Activated gamma-delta T cell treated with anti-CD3 and anti-CD28 coated beads, Interleukin-2, amount 50 U/mL, for 16 hours (primary cell): ENCODE results near the gene ZNF619.
"Not testable (repeated sequence)": the region's sequence is repeated elsewhere in the genome, so short reads cannot be mapped to it uniquely, and the experiment has no call there.

Experiments
- DNase-seq: peaks from one replicate; pipeline ENCODE4 v3.0.0-alpha.2; 2020; ENCODE audit warnings: low read depth

The ZNF619 gene

GRCh38 chr3:40476478-40477470 lies at the start of gene ZNF619:
Gene ZNF619, plus strand, starts transcription at chr3:40477122. Its CDS starts 858 bp downstream, at chr3:40477980.
- peak; percentile 19 for DNase-seq

DNA sequence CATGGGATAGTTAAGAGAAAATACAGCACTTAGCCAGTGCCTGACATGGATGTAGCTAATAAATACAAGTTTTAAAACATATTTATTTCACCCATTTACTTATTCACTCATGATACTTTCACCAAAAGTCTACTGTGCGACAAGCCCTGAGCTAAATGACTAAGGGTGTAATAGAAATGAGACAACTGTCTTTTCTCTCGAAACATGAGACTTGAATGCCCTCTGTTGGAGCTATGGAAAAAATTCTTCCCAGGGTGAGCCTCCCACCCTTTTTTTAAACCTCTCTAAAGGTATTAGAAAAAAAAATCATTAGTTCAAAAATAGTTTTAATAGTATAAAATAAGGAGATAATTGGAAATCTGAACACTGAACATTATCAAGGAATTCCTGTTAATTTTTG lies 44.1 kb upstream of the ZNF619 start:
- DNase-seq, result no peak

DNA sequence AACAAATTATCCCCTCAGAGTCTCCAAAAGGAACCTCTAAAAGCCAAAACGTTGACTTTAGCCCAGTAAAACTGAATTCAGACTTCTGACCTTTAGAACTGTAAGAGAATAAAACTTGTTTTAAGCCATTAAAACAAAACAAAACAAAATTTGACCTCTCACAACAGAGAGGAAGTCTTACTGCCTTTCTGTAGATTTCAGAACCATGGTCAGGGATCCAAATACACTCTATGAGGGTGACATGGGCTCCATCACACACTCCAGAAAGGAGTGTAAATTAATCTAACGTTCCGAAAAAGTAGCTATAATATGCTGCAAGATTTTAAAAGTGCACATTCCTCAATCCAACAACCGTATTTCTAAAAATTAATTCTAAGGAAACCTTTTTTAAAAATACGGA lies 39.0 kb upstream of the ZNF619 start:
- DNase-seq, result no peak

- no peak for DNase-seq
Measured at GRCh38 chr3:40445062-40445461, 31.9 kb upstream of the ZNF619 start.

DNA sequence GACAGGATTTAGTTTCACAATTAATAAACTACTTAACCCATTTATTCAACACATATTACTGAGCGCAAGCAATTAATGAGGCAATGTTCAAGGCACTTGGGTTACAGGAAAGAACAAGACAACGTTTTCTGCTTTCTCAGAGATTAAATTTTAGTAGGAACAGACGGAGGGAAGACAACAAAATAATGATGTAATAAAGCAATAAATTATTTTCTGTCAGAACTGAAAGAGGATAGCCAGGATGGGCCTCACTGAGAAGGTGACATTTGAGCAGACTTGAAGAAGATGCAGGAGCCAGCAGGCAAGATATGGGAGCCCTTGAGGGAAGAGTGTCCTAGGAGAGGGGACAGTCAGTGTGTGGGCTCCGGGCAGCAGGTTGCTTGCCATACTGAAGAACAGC lies 31.0 kb upstream of the ZNF619 start:
- no peak for DNase-seq

DNA sequence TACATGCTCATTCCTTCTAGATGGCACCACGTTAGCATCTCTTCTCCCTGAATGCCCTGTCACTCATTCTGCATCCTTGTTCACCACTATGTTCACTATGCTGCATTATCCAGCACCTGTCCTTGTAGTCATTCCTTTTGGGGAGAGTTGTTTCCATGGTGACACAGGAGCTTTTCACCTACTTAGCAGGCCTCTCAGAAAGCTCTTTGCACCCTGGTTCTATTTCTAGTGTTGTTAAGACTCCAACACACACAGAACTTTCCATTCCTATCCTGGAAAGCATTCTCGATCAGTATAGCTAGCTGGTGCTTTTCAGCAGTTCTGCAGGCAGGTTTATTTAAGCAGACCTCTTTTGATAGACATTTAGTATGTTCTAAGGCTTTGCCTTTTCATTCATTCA lies 26.5 kb upstream of the ZNF619 start:
- no peak for DNase-seq

DNA sequence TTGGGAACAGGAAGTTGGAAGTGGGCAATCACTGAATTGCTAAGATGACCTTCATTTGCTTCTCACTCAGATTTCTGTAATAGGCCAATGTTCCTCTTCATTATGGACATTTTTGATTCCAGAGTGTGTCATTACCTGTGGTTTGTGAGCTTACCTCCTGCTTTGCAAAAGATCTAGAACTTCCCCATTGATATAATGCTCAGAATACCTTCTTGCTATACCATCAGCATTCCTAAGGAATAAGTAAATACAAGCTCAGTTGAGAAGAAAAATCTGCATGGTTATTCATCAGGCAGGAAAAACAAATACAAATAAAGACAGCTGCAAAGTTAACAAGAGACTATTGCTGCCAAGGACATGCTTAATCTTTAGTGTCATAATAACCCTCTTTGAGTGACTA lies 25.4 kb upstream of the ZNF619 start:
- DNase-seq, result no peak

DNA sequence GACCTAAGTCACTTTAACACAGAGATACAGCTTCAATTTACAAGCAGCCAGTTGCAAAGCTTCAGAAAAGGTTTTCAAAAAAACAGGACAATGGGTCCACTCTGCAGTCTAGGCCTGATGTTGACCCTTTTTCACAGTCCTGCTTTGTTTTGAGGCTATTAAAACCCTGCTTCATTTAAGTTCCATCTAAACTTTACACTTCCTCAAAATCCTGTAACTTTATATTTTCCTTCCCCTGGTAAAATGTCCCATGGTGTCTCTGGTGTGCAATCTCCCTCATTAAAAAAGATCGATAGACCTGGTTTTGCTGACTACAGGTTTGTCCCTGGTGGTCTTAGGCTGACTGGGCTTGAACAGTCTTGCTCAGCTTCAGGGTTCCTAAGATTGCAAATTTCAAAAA lies 24.9 kb upstream of the ZNF619 start:
- no peak for DNase-seq

DNA sequence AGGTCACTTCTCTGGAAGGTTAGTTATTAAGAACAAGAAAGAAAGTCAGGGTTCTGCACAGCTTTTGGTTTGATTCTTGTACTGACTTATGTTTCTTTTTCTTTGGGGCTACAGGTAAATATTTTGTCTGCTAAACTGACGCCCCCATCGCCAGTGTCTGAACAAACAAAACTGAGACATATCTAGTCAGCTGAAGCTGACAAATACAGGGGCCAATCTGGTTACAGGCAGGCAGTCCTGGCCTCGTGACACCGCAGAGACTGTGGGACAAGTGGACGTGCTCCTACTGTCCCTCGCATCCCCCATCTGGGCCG lies 24.4 kb upstream of the ZNF619 start:
- no peak for DNase-seq

DNA sequence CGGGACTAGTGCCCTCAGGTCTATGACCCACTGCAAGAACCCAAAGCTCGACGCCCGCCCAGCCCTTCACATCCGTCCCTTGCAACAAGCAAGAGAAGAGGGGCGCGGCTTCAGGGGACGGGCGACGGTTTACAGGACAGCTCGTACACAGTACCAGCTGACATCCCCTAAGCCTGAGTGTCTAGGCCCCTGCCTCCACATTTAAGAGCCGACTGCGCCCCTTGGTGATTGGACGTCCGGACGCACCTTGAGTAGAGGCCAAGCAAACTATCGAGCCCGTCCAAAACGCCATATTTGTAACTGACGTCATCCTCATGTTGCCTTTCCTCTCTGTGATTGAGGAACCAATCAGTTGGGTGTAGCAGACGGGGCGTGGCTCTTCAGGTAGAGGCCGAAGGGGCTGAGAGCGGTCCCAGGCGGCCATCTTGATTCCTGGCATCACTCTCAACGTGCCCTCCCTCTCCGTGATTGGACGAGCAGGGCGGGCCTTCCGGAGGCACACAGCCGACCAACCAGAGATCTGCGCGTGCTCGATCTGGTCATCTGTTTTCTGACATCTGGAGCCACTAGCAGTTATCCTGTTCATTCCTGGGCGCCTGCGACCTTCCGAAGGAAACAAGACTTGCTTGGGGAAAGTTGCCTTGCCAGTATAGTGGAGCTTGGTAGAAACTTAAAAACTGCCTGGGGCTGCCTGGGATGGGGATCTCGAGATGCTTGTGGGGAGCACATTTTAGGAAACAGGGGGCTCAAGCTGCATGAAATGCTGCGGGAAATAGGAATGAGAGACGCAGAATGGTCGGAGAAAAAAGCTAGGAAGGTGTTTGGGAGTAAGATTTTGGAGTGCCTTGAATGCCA lies 23.8 kb upstream of the ZNF619 start:
- peak; percentile 94 for DNase-seq

DNA sequence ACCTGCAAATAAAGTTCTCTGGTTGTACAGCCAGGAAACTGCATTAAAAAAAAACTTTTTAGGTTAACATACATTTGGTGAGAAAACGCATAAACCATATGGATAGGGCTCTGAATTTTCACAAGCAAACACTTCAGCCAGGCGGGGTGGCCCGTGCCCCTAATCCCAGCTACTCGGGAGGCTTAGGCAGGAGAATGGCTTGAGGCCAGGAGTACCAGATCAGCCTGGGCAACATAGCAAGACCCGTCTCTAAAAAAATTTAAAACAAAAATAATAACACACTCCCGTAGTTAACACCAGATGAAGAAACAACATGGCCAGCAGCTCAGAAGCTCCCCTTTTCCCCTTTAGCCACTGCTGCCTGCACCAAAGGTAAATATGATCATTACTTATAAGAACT lies 23.0 kb upstream of the ZNF619 start:
- no peak for DNase-seq

DNA sequence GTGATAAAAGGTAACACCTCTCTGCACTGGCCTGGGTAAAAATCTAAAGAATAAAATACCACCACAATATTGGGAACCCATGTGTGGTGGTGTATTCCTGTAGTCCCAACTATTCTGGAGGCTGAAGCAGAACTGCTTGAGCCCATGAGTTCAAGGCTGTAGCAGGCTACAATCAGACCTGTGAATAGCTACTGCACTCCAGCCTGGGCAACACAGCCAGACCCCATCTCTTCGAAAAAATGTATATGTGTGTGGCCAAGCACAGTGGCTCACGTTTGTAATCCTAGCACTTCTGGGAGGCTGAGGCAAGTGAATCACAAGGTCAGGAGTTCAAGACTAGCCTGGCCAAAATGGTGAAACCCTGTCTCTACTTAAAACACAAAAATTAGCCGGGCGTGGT lies 21.6 kb upstream of the ZNF619 start:
- no peak for DNase-seq

DNA sequence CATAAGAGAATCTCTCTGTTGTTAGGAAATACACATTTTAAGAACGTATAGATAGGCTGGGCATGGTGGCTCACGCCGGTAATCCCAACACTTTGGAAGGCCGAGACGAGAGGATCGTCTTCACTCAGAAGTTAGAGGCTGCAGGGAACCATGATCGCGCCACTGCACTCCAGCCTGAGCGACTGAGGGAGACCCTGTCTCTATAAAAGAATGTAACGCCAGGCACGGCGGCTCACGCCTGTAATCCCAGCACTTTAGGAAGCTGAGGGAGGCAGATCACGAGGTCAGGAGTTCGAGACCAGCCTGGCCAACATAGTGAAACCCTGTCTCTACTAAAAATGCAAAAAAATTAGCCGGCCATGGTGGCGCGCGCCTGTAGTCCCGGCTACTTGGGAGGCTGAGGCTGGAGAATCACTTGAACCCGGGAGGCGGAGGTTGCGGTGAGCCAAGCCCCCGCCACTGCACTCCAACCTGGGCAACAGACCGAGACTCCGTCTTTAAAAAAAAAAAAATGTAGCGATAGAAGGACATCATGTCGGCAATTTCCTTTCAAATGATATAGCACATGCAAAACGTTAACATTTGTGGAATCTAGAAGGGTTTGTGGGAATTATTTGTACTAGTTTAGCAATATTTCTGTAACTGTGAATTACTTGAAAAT lies 20.5 kb upstream of the ZNF619 start:
- no peak for DNase-seq

- DNase-seq, result peak; percentile 92
Measured at GRCh38 chr3:40456940-40457823, 19.7 kb upstream of the ZNF619 start, which contains the start of gene RPL14. Gene RPL14, plus strand, starts transcription at chr3:40457339. Its CDS starts 133 bp downstream, at chr3:40457472.

- no peak for DNase-seq
Measured at GRCh38 chr3:40458473-40458872, 18.4 kb upstream of the ZNF619 start.

DNA sequence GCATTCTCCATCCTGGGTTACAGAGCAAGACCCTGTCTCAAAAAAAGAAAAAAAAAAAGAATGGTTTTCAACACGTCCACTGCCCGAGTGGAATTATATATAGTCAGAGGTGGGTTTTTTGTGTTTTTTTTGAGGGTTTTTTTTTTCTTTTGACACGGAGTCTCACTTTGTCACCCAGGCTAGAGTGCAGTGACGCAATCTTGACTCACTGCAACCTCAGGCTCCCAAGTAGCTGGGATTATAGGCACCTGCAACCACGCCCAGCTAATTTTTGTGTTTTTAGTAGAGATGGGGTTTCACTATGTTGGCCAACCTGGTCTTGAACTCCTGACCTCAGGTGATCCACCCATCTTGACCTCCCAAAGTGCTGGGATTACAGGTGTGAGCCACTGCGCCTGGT lies 16.4 kb upstream of the ZNF619 start:
- DNase-seq, result not testable (repeated sequence)

DNA sequence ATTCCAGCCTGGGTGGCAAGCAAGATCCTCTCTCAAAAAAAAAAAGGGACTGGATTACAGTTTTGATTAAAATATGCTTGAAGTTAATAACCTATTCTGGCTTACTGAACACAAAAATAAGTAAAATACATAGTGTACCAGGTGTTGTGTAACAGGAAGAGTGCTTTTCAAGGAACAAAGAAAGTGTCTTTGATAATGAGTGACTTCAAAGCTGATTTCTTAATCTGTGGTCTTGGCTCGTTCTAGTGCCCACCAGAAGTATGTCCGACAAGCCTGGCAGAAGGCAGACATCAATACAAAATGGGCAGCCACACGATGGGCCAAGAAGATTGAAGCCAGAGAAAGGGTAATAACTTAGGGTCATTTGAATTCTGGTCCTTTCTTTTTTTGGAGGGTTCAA lies 15.8 kb upstream of the ZNF619 start:
- no peak for DNase-seq

DNA sequence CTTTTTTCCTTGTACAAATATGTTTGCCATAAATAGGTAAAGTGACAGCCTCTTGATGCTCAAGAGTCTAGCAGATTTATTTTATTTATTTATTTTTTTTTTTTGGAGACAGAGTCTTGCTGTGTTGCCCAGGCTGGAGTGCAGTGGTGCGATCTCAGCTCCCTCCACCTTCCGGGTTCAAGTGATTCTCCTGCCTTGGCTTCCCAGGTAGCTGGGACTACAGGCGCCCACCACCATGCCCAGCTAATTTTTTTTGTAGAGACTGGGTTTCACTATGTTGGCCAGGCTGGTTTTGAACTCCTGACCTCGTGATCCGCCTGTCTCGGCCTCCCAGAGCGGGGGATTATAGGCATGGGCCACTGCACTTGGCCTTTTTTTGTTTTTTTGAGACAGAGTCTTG lies 14.1 kb upstream of the ZNF619 start:
- not testable (repeated sequence) for DNase-seq

GRCh38 chr3:40463579-40463978 lies 13.3 kb upstream of the ZNF619 start:
- DNase-seq, result no peak

GRCh38 chr3:40464339-40465110 lies 12.4 kb upstream of the ZNF619 start:
- DNase-seq, result no peak

GRCh38 chr3:40465111-40465407 lies 11.9 kb upstream of the ZNF619 start:
- DNase-seq, result no peak
